ENCODE data around the gene FOXN1. TPM values are rescaled to one million over a fixed set of nuclear protein-coding genes. Genes with fewer than 3 reads are reported as not detected.

FOXN1 gene
- total RNA-seq, 1 experiment from 2014 or later: 0.48 TPM

DNA sequence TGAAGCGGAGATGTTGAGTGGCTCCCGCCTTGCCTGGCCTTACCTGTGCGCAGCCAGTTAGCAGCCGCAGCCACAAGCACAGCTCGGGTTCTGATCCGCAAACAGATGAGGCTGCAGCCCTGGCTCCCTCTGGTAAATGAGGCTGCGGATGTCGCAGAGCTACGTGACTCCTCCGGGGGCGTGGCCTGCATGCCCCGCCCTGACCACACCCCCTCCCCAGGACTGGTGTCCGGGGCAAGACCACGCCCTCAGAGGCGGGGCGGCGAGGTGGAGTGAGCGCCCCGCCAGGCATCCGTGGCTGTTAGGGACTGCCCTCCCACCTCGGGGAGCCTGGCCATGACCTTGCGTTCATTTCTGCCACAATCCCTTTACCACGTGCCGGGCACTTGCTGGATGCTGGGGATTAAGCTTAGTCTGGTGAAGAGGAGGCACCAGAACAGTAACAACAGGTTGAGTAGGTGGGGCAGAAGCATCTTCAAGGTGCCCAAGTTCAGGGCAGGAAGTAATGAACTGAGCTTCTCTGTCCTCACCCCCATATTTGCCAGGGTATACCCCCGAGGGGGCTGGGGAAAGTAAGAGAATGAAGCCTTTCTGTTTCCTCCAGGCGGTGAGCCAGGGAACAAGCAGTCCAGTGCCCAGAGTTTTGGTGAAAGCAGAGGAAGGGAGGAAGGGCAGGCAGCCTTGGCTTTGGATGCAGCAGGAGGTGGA is 70.8 kb downstream of the FOXN1 start, which contains the start of gene ALDOC:
ALDOC (minus strand) TSS at position 138 of the 708 bp plus-strand sequence. CDS start 1,363 bp downstream, outside the sequence.
- Mint-ChIP-seq H3K4me1 (ENCODE audit: low read depth, unreplicated experiment) (peaks cover 20% of the 10 kb centered on the region), H3K36me3 (ENCODE audit: insufficient read depth, unreplicated experiment) (peaks cover 5% of the 10 kb centered on the region), H3K4me3 (ENCODE audit: unreplicated experiment) (peak within 1 kb of the TSS; percentile 61), H3K27me3 (ENCODE audit: insufficient read depth, unreplicated experiment) (no peaks in the 10 kb centered on the region), H3K9me3 (ENCODE audit: unreplicated experiment) (no peaks in the 10 kb centered on the region), H3K27ac (ENCODE audit: unreplicated experiment) (peak within 1 kb of the TSS; percentile 40)
- peak; percentile 96 to 97 for DNase-seq
- no TSS peak for BruUV-seq (replicated peaks)
- peaks cover 4% of the 10 kb centered on the region for H3K36me3 ChIP-seq (ENCODE audit: control insufficient read depth, insufficient read depth, low read length)
- POLR2A ChIA-PET: interaction anchor here (0.5 to 1.0 kb wide), 7 partner anchors 9 to 1533 kb away, joined by 3 to 9 read pairs (median 4); partner anchors contain the start of genes SDF2, SUPT6H and TNFAIP1
- H3K4me1 ChIP-seq: peaks cover 23% of the 10 kb centered on the region
- no peaks in the 10 kb centered on the region for H3K27me3 ChIP-seq (replicated peaks; ENCODE audit: control insufficient read depth, insufficient read depth, low read length)
- TF ChIP-seq, protein P1, sequence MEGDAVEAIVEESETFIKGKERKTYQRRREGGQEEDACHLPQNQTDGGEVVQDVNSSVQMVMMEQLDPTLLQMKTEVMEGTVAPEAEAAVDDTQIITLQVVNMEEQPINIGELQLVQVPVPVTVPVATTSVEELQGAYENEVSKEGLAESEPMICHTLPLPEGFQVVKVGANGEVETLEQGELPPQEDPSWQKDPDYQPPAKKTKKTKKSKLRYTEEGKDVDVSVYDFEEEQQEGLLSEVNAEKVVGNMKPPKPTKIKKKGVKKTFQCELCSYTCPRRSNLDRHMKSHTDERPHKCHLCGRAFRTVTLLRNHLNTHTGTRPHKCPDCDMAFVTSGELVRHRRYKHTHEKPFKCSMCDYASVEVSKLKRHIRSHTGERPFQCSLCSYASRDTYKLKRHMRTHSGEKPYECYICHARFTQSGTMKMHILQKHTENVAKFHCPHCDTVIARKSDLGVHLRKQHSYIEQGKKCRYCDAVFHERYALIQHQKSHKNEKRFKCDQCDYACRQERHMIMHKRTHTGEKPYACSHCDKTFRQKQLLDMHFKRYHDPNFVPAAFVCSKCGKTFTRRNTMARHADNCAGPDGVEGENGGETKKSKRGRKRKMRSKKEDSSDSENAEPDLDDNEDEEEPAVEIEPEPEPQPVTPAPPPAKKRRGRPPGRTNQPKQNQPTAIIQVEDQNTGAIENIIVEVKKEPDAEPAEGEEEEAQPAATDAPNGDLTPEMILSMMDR (IDR thresholded peaks at IDR 0.05; ENCODE audit: insufficient read depth in 1 of 2, low read depth in 1 of 2, low read length in 1 of 2, severe bottlenecking in 1 of 2, unreplicated experiment in 1 of 2): no peak
- intact Hi-C loops (cut with micrococcal nuclease; ENCODE audit: unreplicated experiment): loop anchor here (2.0 to 10.0 kb wide), 3 partner anchors 22 to 242 kb away; partner anchors contain the start of genes IFT20, SPAG5, TNFAIP1 and UNC119
- peak within 1 kb of the TSS; percentile 34 for H3K4me3 ChIP-seq (ENCODE audit: low read depth, low read length)
- H3K9me3 ChIP-seq: no peaks in the 10 kb centered on the region
- CTCF ChIA-PET: interaction anchor here (0.6 to 1.0 kb wide), 4 partner anchors 24 to 142 kb away, joined by 3 read pairs; partner anchors contain the start of gene RPL23A

DNA sequence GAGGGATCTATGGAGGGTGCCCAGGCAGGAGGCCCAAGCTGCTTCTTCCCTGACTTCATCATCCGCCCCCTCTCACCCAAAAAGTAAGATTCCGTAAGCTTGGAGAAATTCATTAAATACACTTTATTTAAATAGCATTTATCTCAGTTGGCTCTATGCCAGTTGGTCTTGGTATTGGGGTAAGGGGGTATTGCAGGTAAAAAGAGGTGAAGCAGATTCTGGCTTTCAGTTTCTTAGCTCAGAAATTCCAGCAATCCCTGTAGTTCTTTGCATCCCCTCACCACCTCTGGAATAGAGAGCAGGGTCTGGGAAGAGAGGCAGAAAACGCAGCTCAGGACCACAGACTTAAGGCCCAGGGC is 71.3 kb downstream of the FOXN1 start:
- intact Hi-C loops (cut with micrococcal nuclease; ENCODE audit: unreplicated experiment): loop anchor here (2.0 to 10.0 kb wide), 3 partner anchors 21 to 243 kb away; partner anchors contain the start of genes IFT20, SPAG5, TNFAIP1 and UNC119
- H3K9me3 ChIP-seq: no peaks in the 10 kb centered on the region
- ChIA-PET CTCF (interaction anchor here (0.6 kb wide), 1 partner anchor 482 kb away, joined by 4 read pairs; no protein-coding TSS in a partner anchor), POLR2A (no interaction called here)
- Mint-ChIP-seq H3K36me3 (ENCODE audit: insufficient read depth, unreplicated experiment) (peaks cover 5% of the 10 kb centered on the region), H3K4me1 (ENCODE audit: low read depth, unreplicated experiment) (peaks cover 15% of the 10 kb centered on the region), H3K27ac (ENCODE audit: unreplicated experiment) (peak overlapping the region; percentile 40), H3K4me3 (ENCODE audit: unreplicated experiment) (no peak overlapping the region), H3K27me3 (ENCODE audit: insufficient read depth, unreplicated experiment) (no peaks in the 10 kb centered on the region), H3K9me3 (ENCODE audit: unreplicated experiment) (no peaks in the 10 kb centered on the region)
- H3K4me3 ChIP-seq (ENCODE audit: low read depth, low read length): no peak overlapping the region
- H3K4me1 ChIP-seq: peaks cover 18% of the 10 kb centered on the region
- DNase-seq: no peak
- TF ChIP-seq, protein P1 (IDR thresholded peaks at IDR 0.05; ENCODE audit: insufficient read depth in 1 of 2, low read depth in 1 of 2, low read length in 1 of 2, severe bottlenecking in 1 of 2, unreplicated experiment in 1 of 2): no peak
- H3K36me3 ChIP-seq (ENCODE audit: control insufficient read depth, insufficient read depth, low read length): peaks cover 5% of the 10 kb centered on the region
- no TSS peak for BruUV-seq (replicated peaks)
- H3K27me3 ChIP-seq (replicated peaks; ENCODE audit: control insufficient read depth, insufficient read depth, low read length): no peaks in the 10 kb centered on the region

DNA sequence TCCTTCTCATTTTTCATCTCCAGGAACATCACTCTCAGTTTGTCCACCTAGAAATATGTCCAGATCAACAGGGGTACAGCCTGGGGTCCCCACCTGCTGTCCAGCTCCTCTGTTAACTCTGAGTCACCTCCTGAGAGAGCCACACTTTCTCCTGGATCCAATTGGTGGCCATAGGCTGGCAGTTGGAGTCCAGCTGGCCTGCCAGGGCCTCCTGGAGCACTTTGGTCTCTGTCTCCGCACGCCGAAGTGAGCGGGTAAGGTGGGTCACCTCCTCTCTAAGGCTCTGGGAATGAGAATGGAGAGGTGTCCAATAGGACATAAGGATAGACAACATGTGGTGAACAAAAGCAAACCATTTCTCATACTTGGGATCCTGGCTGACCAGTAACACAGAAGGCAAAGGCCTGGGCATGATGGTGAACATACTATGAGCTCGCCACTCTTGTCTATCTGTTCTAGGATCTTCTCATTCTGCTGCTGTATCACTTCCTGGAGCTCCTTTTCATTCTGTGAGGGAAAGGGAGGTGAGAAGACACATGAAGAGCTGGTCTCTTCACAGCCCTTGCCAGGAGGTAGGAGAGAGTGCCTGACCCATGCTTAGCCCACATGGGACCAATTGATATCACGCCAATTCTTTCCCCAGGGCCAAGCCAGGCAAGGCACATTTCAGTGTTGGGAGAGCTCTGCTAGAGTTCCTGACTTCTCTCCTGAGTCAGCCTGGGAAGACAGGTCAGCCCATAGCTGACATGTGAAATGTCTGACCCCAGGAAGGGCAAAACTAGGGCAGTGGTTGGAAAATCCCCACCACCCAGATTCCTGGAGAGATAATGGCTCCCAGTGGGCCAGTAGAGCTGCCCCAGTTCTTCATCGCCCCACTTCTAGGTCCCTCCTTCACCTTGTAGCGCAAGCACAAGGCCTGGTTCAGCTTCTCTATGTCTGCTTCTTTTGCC is 72.4 kb downstream of the FOXN1 start:
- peaks cover 12% of the 10 kb centered on the region for H3K4me1 ChIP-seq
- no peak overlapping the region for H3K4me3 ChIP-seq (ENCODE audit: low read depth, low read length)
- ChIA-PET CTCF (no interaction called here), POLR2A (no interaction called here)
- TF ChIP-seq, protein P1 (IDR thresholded peaks at IDR 0.05; ENCODE audit: insufficient read depth in 1 of 2, low read depth in 1 of 2, low read length in 1 of 2, severe bottlenecking in 1 of 2, unreplicated experiment in 1 of 2): no peak
- Mint-ChIP-seq H3K27ac (ENCODE audit: unreplicated experiment) (no peak overlapping the region), H3K4me1 (ENCODE audit: low read depth, unreplicated experiment) (peaks cover 7% of the 10 kb centered on the region), H3K36me3 (ENCODE audit: insufficient read depth, unreplicated experiment) (peaks cover 5% of the 10 kb centered on the region), H3K9me3 (ENCODE audit: unreplicated experiment) (no peaks in the 10 kb centered on the region), H3K4me3 (ENCODE audit: unreplicated experiment) (no peak overlapping the region), H3K27me3 (ENCODE audit: insufficient read depth, unreplicated experiment) (no peaks in the 10 kb centered on the region)
- H3K9me3 ChIP-seq: no peaks in the 10 kb centered on the region
- no peaks in the 10 kb centered on the region for H3K27me3 ChIP-seq (replicated peaks; ENCODE audit: control insufficient read depth, insufficient read depth, low read length)
- DNase-seq: no peak
- no TSS peak for BruUV-seq (replicated peaks)
- peaks cover 5% of the 10 kb centered on the region for H3K36me3 ChIP-seq (ENCODE audit: control insufficient read depth, insufficient read depth, low read length)
- intact Hi-C loops (cut with micrococcal nuclease; ENCODE audit: unreplicated experiment): loop anchor here (10.0 kb wide), 1 partner anchor 244 kb away; the partner anchor contains the start of genes IFT20 and TNFAIP1
